ENCODE measurements around the gene RNGTT.

Gene RNGTT

DNA sequence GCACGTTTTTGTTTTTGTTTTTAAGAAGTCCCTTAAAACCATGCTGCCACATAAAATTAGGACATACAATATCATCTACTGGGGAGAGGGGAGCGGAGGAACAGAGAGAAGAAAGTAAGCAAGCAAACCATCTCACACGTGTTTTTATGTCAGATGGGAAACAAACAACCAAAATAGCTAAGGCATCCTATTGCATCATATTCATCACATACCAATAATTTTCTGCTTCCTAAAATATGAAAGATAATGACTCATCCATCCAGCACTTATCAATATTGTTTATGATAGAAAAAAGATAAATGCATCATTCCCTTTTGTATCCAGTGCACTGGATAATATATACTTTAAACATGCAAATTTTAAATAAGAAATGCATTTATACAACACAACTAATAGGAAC lies 329.6 kb downstream of the RNGTT start:
- H3K27ac ChIP-seq (ENCODE audit: low read depth, low read length), result no peak overlapping the region
- no peaks in the 10 kb centered on the region for H3K36me3 ChIP-seq (ENCODE audit: insufficient read depth, low read length)
- H3K4me1 ChIP-seq (ENCODE audit: insufficient read depth, low read length), result no peaks in the 10 kb centered on the region
- H3K9ac ChIP-seq (ENCODE audit: low read length), result no peak overlapping the region
- H3K9me3 ChIP-seq (ENCODE audit: low read length), result no peaks in the 10 kb centered on the region
- no peaks in the 10 kb centered on the region for H3K27me3 ChIP-seq (ENCODE audit: control insufficient read depth in 1 of 2, insufficient read depth in 2 of 2, low read length in 2 of 2)
- no peak overlapping the region for H3K4me3 ChIP-seq (ENCODE audit: low read depth in 1 of 2, low read length in 2 of 2)

DNA sequence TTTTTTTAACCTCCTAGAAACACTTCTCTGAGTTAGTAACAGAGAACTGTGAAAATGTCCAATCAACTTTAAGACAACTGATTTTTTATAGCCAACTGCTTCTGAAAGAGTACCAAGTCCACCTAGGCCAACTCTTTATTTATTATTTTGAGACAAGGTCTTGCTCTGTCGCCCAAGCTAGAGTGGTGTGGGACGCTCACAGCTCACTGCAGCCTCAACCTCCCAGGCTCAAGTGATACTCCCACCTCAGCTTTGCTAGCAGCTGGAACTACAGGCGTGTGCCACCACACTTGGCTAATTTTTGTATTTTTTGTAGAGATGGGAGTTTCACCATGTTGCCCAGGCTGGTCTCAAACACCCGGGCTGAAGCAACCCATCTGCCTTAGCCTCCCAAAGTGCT lies 331.6 kb downstream of the RNGTT start:
- Histone ChIP-seq H3K27me3 (ENCODE audit: control insufficient read depth in 1 of 2, insufficient read depth in 2 of 2, low read length in 2 of 2) (no peaks in the 10 kb centered on the region), H3K4me3 (ENCODE audit: low read depth in 1 of 2, low read length in 2 of 2) (no peak overlapping the region), H3K4me1 (ENCODE audit: insufficient read depth, low read length) (no peaks in the 10 kb centered on the region), H3K9ac (ENCODE audit: low read length) (no peak overlapping the region), H3K27ac (ENCODE audit: low read depth, low read length) (no peak overlapping the region), H3K36me3 (ENCODE audit: insufficient read depth, low read length) (no peaks in the 10 kb centered on the region), H3K9me3 (ENCODE audit: low read length) (no peaks in the 10 kb centered on the region)

DNA sequence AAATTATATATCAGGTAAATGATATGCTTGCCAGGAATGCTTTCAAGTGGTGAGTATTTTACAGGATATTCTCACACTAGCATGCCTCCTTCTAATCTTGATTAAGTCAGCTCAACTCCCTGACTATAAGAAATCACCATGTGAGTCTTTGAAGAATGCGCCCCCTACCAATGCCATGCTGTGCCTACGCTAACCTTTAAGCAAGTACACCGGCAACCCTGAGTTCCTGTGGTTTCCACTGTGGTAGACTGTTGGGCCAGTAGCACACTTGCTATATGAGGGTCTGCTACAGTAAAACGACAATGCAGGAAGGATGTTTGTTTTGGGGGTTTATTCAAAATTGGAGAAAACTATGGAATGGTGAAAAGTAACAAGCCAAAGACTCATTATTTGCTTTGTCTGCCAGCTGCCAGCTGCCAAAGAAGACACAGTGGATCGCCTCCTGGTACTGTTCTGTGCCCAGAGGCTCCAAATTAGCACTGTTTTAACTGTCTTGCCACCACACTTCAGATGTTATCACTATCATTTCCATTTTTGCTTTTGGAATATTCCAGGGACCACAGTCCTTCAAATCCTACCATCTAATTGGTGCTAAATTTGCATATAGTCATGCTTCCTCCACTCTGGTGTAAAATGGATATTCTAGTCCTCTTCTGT lies 333.5 kb downstream of the RNGTT start:
- Histone ChIP-seq H3K9me3 (ENCODE audit: low read length) (no peaks in the 10 kb centered on the region), H3K4me3 (ENCODE audit: low read depth in 1 of 2, low read length in 2 of 2) (no peak overlapping the region), H3K4me1 (ENCODE audit: insufficient read depth, low read length) (no peaks in the 10 kb centered on the region), H3K36me3 (ENCODE audit: insufficient read depth, low read length) (no peaks in the 10 kb centered on the region), H3K27me3 (ENCODE audit: control insufficient read depth in 1 of 2, insufficient read depth in 2 of 2, low read length in 2 of 2) (no peaks in the 10 kb centered on the region), H3K9ac (ENCODE audit: low read length) (no peak overlapping the region), H3K27ac (ENCODE audit: low read depth, low read length) (no peak overlapping the region)

DNA sequence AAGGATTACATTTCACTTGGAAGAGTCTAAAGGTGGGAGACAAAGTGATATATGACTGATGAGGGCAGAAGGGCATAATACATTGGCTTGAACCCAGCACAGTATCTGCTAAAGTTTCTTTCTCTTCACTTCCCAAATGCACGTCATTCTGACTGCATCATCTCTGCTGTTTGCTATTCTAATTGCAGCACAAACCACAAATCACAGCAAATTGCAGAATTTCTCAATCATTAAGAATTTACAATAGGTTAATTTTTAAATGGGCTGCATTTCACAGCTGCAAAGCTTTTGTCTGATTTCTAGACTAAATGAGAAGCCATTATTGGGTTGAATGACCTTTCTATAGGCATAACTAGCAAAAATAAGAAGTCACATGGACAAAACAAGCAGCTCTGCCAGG lies 337.0 kb downstream of the RNGTT start:
- Histone ChIP-seq H3K27me3 (ENCODE audit: control insufficient read depth in 1 of 2, insufficient read depth in 2 of 2, low read length in 2 of 2) (no peaks in the 10 kb centered on the region), H3K4me3 (ENCODE audit: low read depth in 1 of 2, low read length in 2 of 2) (no peak overlapping the region), H3K36me3 (ENCODE audit: insufficient read depth, low read length) (no peaks in the 10 kb centered on the region)

DNA sequence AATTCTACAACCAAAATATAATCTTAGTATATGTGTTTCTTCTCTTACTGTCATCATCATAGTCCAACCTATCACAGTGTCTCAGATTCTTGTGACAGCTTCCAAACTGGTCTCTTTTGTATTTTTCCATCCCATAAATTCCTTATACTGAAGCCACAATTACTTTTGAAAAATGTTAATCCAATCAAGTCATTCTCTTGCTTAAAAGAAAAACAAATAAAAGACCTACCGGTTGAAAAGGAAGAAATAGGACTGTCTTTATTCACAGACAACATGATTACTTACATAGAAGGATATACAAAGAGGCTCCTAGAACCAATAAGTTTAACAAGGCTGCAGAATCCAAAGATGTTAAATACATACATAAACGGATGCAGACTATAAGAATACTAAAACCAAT lies 339.9 kb downstream of the RNGTT start:
- Histone ChIP-seq H3K9ac (ENCODE audit: low read length) (no peak overlapping the region), H3K27ac (ENCODE audit: low read depth, low read length) (no peak overlapping the region), H3K27me3 (ENCODE audit: control insufficient read depth in 1 of 2, insufficient read depth in 2 of 2, low read length in 2 of 2) (no peaks in the 10 kb centered on the region), H3K9me3 (ENCODE audit: low read length) (no peaks in the 10 kb centered on the region), H3K4me3 (ENCODE audit: low read depth in 1 of 2, low read length in 2 of 2) (no peak overlapping the region), H3K4me1 (ENCODE audit: insufficient read depth, low read length) (no peaks in the 10 kb centered on the region), H3K36me3 (ENCODE audit: insufficient read depth, low read length) (no peaks in the 10 kb centered on the region)

More for the DNA sequence above, 337.0 kb downstream of the RNGTT start:
- Histone ChIP-seq H3K4me1 (ENCODE audit: insufficient read depth, low read length) (no peaks in the 10 kb centered on the region), H3K9me3 (ENCODE audit: low read length) (no peaks in the 10 kb centered on the region), H3K9ac (ENCODE audit: low read length) (no peak overlapping the region), H3K27ac (ENCODE audit: low read depth, low read length) (no peak overlapping the region)

DNA sequence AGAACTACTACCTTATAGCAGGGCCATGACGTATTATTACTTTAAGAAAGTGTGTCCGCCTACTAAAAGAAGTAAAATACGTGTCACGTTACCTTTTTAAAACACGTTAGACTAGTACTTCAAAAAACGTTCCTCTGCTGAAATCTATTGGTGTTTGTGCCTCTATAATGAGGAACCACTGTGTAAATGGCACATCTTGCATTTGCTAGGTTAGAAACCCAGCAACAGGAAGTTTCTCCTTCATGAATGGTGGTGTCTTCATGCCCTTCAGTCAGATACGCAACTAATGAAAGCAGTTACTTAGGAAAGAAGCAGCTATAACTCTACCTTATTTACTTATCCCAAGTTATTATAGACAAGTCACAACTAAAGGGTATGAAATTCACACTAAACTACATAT lies 343.5 kb downstream of the RNGTT start:
- no peaks in the 10 kb centered on the region for H3K9me3 ChIP-seq (ENCODE audit: low read length)
- no peaks in the 10 kb centered on the region for H3K36me3 ChIP-seq (ENCODE audit: insufficient read depth, low read length)
- no peak overlapping the region for H3K4me3 ChIP-seq (ENCODE audit: low read depth in 1 of 2, low read length in 2 of 2)
- no peak overlapping the region for H3K27ac ChIP-seq (ENCODE audit: low read depth, low read length)
- H3K27me3 ChIP-seq (ENCODE audit: control insufficient read depth in 1 of 2, insufficient read depth in 2 of 2, low read length in 2 of 2), result no peaks in the 10 kb centered on the region
- H3K4me1 ChIP-seq (ENCODE audit: insufficient read depth, low read length), result no peaks in the 10 kb centered on the region
- no peak overlapping the region for H3K9ac ChIP-seq (ENCODE audit: low read length)

DNA sequence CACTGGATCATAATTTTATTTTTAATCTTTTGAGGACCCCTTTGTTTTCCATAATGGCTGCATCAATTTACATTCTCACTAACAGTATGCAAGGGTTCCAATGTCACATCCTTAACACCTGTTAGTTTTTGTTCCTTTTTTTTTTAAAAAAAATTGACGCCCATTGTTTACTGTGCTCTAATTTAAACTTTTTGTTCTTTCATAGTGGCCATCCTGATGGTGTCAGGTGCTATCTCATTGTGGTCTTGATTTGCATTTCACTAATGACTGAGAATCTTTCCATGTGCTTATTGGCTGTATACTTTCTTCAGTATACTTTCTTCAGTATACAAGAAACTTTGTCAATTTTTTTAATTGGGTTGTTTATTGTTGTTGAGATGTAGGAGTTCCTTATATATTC lies 347.0 kb downstream of the RNGTT start:
- no peaks in the 10 kb centered on the region for H3K27me3 ChIP-seq (ENCODE audit: control insufficient read depth in 1 of 2, insufficient read depth in 2 of 2, low read length in 2 of 2)
- H3K36me3 ChIP-seq (ENCODE audit: insufficient read depth, low read length), result no peaks in the 10 kb centered on the region
- no peaks in the 10 kb centered on the region for H3K4me1 ChIP-seq (ENCODE audit: insufficient read depth, low read length)
- H3K9ac ChIP-seq (ENCODE audit: low read length), result no peak overlapping the region
- H3K9me3 ChIP-seq (ENCODE audit: low read length), result no peaks in the 10 kb centered on the region
- H3K27ac ChIP-seq (ENCODE audit: low read depth, low read length), result no peak overlapping the region
- no peak overlapping the region for H3K4me3 ChIP-seq (ENCODE audit: low read depth in 1 of 2, low read length in 2 of 2)

DNA sequence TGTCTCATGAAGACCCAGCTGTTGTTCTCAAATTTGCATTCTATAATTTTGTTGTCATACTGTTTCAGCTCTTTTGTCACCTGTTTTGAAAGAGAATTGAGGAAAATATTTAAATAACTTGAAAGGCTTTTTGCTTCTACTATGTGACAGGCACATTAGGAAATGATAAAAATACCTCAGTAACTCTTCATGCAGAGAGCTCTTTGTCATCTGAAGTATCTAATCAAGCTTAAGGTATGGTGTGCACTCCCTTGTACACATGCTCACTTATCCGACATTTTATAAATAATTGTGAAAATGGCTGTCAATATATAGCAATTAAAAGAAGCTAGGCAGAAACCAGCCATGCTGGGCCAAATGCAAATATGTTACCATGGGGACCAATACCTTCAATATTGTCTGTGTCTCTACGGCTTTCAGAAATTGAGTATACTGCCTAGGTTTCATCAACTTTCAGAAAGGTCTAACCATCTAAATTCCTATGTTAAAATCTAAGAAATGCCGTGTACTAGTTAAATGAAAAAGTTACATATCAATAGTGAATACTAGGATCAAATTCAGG lies 349.0 kb downstream of the RNGTT start:
- H3K9me3 ChIP-seq (ENCODE audit: low read length), result no peaks in the 10 kb centered on the region
- H3K9ac ChIP-seq (ENCODE audit: low read length), result no peak overlapping the region
- no peaks in the 10 kb centered on the region for H3K4me1 ChIP-seq (ENCODE audit: insufficient read depth, low read length)
- no peak overlapping the region for H3K4me3 ChIP-seq (ENCODE audit: low read depth in 1 of 2, low read length in 2 of 2)
- H3K36me3 ChIP-seq (ENCODE audit: insufficient read depth, low read length), result no peaks in the 10 kb centered on the region
- H3K27me3 ChIP-seq (ENCODE audit: control insufficient read depth in 1 of 2, insufficient read depth in 2 of 2, low read length in 2 of 2), result no peaks in the 10 kb centered on the region
- H3K27ac ChIP-seq (ENCODE audit: low read depth, low read length), result no peak overlapping the region

DNA sequence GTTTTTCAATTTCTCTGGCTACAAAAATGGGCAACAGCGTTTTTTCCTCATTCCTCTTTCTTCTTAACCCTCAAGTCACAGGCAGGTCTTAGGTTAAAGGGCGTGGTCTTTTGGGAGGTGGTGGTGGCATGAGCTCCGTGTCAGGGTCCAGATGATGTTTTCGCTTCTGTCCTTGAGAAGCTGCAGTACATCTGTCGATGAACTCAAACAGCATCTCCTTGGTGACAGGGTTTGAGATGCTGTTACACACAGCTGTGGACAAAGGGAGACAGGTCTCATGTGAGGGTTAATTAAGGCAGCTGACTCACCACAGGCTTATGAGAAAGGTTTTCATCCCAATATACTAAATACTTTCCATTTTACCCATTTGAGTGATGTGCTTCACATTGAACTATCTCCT lies 350.8 kb downstream of the RNGTT start:
- H3K27ac ChIP-seq (ENCODE audit: low read depth, low read length), result no peak overlapping the region
- H3K4me1 ChIP-seq (ENCODE audit: insufficient read depth, low read length), result no peaks in the 10 kb centered on the region
- no peaks in the 10 kb centered on the region for H3K36me3 ChIP-seq (ENCODE audit: insufficient read depth, low read length)
- H3K9me3 ChIP-seq (ENCODE audit: low read length), result no peaks in the 10 kb centered on the region
- no peak overlapping the region for H3K4me3 ChIP-seq (ENCODE audit: low read depth in 1 of 2, low read length in 2 of 2)
- H3K9ac ChIP-seq (ENCODE audit: low read length), result no peak overlapping the region
- H3K27me3 ChIP-seq (ENCODE audit: control insufficient read depth in 1 of 2, insufficient read depth in 2 of 2, low read length in 2 of 2), result no peaks in the 10 kb centered on the region

DNA sequence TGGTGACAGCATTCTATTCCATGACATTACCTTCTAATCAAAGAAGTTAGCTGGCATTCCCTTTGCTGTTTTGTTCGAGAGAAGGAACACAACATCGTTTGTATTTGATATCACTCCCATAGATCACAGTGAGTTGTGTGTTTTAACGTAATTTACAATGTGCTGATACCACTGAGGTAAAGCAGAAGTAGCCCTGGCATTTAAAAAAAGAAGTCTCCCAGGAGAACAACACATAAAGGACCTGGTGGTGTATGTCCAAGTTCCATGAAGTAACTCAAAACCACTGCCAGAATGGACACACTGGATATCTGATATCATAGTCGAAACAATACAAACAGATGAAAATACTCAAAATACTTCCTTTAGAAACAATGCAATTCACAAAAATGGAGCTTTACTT lies 351.7 kb downstream of the RNGTT start:
- Histone ChIP-seq H3K27me3 (ENCODE audit: control insufficient read depth in 1 of 2, insufficient read depth in 2 of 2, low read length in 2 of 2) (no peaks in the 10 kb centered on the region), H3K4me1 (ENCODE audit: insufficient read depth, low read length) (no peaks in the 10 kb centered on the region), H3K36me3 (ENCODE audit: insufficient read depth, low read length) (no peaks in the 10 kb centered on the region), H3K4me3 (ENCODE audit: low read depth in 1 of 2, low read length in 2 of 2) (no peak overlapping the region), H3K9me3 (ENCODE audit: low read length) (no peaks in the 10 kb centered on the region), H3K27ac (ENCODE audit: low read depth, low read length) (no peak overlapping the region), H3K9ac (ENCODE audit: low read length) (no peak overlapping the region)

DNA sequence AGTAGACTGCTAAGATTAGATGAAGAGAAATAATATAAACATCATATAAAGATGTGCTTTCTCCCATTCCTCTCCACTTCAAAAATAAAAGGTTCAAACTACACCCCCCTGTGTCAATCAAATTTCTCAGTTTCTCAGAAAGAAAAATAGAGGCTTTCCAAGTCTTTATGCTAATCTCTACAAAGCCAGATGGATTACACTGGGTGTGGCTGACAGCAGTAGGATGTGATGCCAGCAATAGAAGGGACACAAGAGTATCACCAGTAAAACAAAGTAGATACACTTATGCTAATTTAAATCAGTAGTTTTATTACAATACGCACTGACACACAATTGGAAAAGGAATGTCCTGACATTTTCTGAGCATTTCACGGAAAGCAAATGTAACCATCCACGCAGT lies 353.4 kb downstream of the RNGTT start:
- no peaks in the 10 kb centered on the region for H3K9me3 ChIP-seq (ENCODE audit: low read length)
- no peaks in the 10 kb centered on the region for H3K27me3 ChIP-seq (ENCODE audit: control insufficient read depth in 1 of 2, insufficient read depth in 2 of 2, low read length in 2 of 2)
- H3K4me1 ChIP-seq (ENCODE audit: insufficient read depth, low read length), result no peaks in the 10 kb centered on the region
- H3K4me3 ChIP-seq (ENCODE audit: low read depth in 1 of 2, low read length in 2 of 2), result no peak overlapping the region
- H3K27ac ChIP-seq (ENCODE audit: low read depth, low read length), result no peak overlapping the region
- H3K9ac ChIP-seq (ENCODE audit: low read length), result no peak overlapping the region
- H3K36me3 ChIP-seq (ENCODE audit: insufficient read depth, low read length), result no peaks in the 10 kb centered on the region

DNA sequence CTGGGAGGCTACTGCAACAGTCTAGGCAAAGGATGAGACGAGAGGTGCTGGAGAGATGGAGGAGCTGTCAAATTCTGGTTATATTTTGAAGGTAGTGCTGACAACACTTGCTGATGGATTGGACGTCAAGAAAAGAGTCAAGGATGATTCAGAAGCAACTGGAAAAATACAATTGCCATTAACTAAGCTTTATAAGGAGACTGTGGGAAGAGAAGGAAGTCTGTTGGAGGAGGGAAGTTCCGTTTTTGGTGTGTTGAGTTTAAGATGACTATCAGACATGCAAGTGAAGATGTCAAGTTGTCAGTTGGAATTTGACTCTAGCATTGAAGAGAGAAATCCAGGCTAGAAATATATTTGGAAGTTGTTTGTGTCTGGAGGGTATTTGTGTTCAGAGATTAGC lies 358.1 kb downstream of the RNGTT start:
- Histone ChIP-seq H3K4me1 (ENCODE audit: insufficient read depth, low read length) (no peaks in the 10 kb centered on the region), H3K9ac (ENCODE audit: low read length) (no peak overlapping the region), H3K27me3 (ENCODE audit: control insufficient read depth in 1 of 2, insufficient read depth in 2 of 2, low read length in 2 of 2) (no peaks in the 10 kb centered on the region), H3K36me3 (ENCODE audit: insufficient read depth, low read length) (no peaks in the 10 kb centered on the region), H3K27ac (ENCODE audit: low read depth, low read length) (no peak overlapping the region), H3K4me3 (ENCODE audit: low read depth in 1 of 2, low read length in 2 of 2) (no peak overlapping the region), H3K9me3 (ENCODE audit: low read length) (no peaks in the 10 kb centered on the region)
